ENCODE data around the gene PTPRM.
"Not testable (repeated sequence)": the region's sequence is repeated elsewhere in the genome, so short reads cannot be mapped to it uniquely, and the experiment has no call there.

PTPRM gene

GRCh38 chr18:7727361-7728076 lies 160.4 kb downstream of the PTPRM start:
- no peak for DNase-seq (ENCODE audit: low read depth in 2 of 2)

DNA sequence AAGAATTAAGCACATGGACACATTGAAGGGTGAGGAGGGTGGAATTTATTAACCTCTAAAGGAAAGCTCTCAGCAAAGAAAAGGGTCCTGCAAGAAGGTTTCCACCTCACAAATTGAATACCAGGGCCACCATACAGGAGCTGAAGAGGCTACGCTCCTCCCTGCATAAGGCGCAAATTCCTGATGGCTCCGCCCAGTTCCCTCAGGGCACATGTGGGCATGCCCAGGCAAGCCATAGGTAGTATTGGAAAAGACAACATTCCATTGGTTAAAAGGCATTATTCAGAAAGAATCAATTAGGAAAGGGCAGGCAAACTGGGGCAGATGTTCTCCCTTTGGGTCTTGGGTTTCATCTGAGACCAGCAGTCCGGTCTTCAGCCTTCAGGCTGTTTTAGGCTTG lies 161.2 kb downstream of the PTPRM start:
- no peak for DNase-seq (ENCODE audit: low read depth in 2 of 2)

GRCh38 chr18:7729868-7730267 lies 162.8 kb downstream of the PTPRM start:
- DNase-seq (ENCODE audit: low read depth in 2 of 2), result no peak

- no peak for DNase-seq (ENCODE audit: low read depth in 2 of 2)
Measured at GRCh38 chr18:7730682-7731081, 163.6 kb downstream of the PTPRM start.

- no peak for DNase-seq (ENCODE audit: low read depth in 2 of 2)
Measured at GRCh38 chr18:7733642-7734041, 166.5 kb downstream of the PTPRM start.

- DNase-seq (ENCODE audit: low read depth in 2 of 2), result no peak
Measured at GRCh38 chr18:7735196-7735595, 168.1 kb downstream of the PTPRM start.

DNA sequence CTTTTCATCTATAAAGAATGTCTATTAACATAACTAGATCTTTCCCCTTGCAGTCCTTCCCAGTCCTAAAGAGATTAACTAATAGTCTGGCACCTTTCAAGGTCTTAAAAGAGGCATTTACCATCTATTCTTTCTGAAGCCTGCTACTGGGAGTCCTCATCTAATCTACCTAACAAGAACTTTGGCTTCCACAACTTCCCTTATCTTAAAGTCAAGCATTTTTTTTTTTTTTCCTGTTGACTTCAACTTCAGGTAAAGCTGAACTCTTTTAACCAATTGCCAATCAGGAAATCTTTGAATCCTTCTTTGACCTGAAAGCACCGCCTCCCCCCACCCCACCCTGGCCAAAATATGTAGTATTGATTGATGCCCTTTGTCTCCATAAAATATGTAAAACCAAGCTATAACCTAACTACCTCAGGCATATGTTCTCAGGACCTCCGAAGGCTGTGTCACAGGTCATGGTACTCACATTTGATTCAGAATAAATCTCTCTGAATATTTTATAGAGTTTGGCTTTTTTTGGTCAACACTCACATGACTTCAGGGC lies 168.6 kb downstream of the PTPRM start:
- DNase-seq (ENCODE audit: low read depth in 2 of 2), result no peak

GRCh38 chr18:7736526-7736925 lies 169.4 kb downstream of the PTPRM start:
- not testable (repeated sequence) for DNase-seq (ENCODE audit: low read depth in 2 of 2)

- no peak for DNase-seq (ENCODE audit: low read depth in 2 of 2)
Measured at GRCh38 chr18:7737550-7737949, 170.4 kb downstream of the PTPRM start.

DNA sequence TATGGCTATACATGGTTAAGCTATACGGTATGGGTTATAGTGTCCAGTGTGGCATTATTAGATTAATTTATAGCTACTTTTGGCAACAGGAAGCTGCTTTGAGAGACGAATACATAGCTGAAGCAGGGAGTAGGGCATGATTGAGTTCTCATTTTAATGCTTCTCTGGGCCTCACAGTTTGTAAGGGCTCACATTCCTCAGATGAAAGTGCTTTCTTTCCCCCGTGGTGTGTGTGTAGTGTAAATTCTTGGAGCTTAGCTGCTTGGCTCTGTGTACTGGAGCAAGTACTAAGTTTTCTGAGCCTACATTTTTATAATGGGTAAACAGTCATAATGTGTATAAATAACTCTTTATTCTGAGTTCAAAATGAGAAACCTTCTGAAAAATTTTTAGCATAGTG lies 173.7 kb downstream of the PTPRM start:
- no peak for DNase-seq (ENCODE audit: low read depth in 2 of 2)

- DNase-seq (ENCODE audit: low read depth in 2 of 2), result no peak
Measured at GRCh38 chr18:7741640-7742039, 174.5 kb downstream of the PTPRM start.

- no peak for DNase-seq (ENCODE audit: low read depth in 2 of 2)
Measured at GRCh38 chr18:7742224-7742623, 175.1 kb downstream of the PTPRM start.

DNA sequence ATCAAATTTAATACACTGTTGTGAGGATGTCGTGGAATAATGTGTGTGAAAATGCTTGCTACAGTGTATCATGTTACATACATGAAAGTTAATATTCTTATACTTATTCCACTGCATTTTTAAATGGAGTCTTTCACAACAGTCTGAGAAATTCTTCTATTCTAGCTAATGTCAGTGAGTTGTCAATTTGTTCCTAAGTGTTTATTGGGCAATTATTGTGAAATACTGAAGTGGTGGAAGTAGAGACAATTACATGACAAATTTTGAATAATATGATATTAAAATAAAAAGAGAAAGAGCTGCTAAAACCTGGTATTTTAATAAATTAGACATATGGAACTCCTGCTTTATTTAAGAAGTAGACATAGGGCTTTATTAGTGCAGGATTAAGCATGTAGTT lies 176.1 kb downstream of the PTPRM start:
- no peak for DNase-seq (ENCODE audit: low read depth in 2 of 2)

- no peak for DNase-seq (ENCODE audit: low read depth in 2 of 2)
Measured at GRCh38 chr18:7746106-7746505, 179.0 kb downstream of the PTPRM start.

DNA sequence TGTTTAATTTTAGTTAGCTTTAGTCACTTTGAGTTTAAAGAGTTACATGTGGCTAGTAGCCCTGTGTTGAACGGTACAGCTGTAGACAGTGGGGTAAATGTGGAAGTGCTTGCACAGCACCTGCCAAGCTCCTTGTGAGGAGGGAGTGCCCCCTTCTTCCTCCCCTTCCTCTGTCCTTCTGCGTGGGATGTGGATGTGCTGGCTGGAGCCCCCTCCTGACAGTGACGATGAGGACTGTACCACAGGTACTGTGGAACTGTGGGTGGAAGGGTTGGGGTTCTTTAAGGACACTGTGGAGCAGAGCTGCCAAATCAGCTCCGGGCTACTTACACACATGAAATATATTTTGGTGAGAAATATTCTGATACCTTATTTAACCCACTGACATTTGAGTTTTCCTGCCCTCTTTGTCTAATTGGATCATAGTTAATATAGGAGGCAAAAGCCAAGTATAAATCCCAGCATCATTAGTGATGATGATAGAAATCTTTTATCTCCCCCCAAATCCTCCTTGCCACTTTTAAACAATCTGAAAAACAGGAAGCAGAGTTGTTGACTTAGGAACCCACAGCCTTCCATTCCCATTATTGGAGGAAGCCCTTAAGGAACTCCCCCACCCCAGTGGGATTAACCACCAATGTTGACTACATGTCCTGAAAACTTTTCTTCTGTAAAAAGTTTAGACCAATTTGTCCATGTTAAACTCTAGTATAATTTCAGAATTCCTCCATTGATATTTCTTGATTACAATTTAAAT lies 181.3 kb downstream of the PTPRM start:
- DNase-seq (ENCODE audit: low read depth in 2 of 2), result no peak

DNA sequence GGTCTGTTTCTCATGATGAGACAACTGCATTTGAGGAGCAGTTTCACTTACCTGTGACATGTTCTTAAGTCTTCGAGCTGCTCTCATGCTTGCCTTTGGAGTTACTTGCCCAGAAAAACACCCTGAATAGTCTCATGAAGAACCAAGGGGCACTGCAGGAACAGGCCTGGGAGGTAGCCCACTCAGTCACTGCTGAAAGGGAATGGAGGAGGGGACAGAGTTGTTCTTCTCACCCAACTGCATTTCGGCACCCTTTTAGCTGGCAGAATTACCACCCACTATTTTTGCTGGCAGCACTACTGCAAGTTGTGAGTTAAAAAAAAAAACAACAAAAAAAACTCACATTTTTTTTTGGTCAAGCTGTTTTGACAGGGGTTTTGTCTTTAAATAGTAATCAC lies 181.9 kb downstream of the PTPRM start:
- DNase-seq (ENCODE audit: low read depth in 2 of 2), result no peak

DNA sequence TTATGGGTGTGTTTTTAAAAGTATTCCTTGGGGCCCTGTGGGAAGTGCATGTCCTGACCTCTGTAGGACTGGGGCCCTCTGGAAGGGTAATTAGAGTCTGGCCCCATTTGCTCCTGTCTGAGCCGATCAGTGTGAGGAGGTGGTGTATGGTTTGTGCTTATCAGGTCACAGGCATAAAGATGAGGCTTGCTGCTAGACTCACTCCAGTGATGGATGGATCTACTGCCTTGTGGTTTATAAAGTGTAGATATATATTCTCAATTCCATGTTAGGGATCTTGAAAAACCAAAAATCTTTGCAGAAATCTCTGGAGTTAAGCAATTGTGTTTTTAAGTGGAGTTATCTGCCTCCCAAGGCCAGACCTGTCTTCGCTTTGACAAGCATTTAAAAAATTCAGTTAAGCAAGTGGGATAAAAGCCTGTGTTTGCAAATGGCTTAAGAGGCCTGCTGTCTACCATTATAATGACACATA lies 182.4 kb downstream of the PTPRM start:
- no peak for DNase-seq (ENCODE audit: low read depth in 2 of 2)

- DNase-seq (ENCODE audit: low read depth in 2 of 2), result no peak
Measured at GRCh38 chr18:7750095-7750663, 183.1 kb downstream of the PTPRM start.

DNA sequence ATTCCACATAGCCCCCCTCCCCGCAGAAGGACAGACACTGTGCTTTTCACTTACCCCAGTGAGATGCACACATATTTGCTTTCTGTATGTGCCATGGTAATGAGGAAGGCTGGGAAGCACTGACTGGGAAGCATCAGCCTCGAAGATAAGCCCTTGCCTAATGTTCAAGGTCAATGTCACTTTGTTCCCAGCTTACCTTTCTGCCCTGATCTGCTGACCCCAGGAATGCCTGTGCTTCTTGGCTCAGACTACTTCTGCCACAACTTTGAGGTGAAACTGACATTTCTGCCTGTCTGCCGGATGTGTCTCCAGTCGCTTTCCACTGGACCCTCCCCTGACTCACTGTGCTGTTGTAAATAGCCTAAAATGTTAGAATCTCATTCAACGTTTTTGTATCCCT lies 183.8 kb downstream of the PTPRM start:
- no peak for DNase-seq (ENCODE audit: low read depth in 2 of 2)

- no peak for DNase-seq (ENCODE audit: low read depth in 2 of 2)
Measured at GRCh38 chr18:7754258-7754657, 187.1 kb downstream of the PTPRM start.

- DNase-seq (ENCODE audit: low read depth in 2 of 2), result no peak
Measured at GRCh38 chr18:7754725-7755181, 187.6 kb downstream of the PTPRM start.

GRCh38 chr18:7755753-7756475 lies 188.8 kb downstream of the PTPRM start:
- no peak for DNase-seq (ENCODE audit: low read depth in 2 of 2)
